Hippocampal formation (tissue), 2 donors: ENCODE measurements around the gene XRN1.
A peak's percentile ranks its signal among the peaks of the same experiment; 100 is the strongest.
"Not testable (repeated sequence)": the region's sequence is repeated elsewhere in the genome, so short reads cannot be mapped to it uniquely, and the experiment has no call there.

Experiments
- DNase-seq, 2 donors: peaks; one replicate each; lab custom pipeline; 2025; lab: John Stamatoyannopoulos, UW

XRN1 gene

GRCh38 chr3:142447852-142448823 lies at the start of gene XRN1:
Gene XRN1, minus strand, starts transcription at chr3:142448037. Its CDS starts 93 bp downstream, at chr3:142447944.
- peak; percentile 85 to 86 for DNase-seq

GRCh38 chr3:142495103-142495502 lies 47.3 kb upstream of the XRN1 start:
- no peak for DNase-seq

GRCh38 chr3:142492184-142492583 lies 44.3 kb upstream of the XRN1 start:
- no peak for DNase-seq

- DNase-seq, result no peak
Observed at GRCh38 chr3:142489572-142490323, 41.9 kb upstream of the XRN1 start.

GRCh38 chr3:142484912-142485435 lies 37.1 kb upstream of the XRN1 start:
- no peak for DNase-seq

GRCh38 chr3:142481196-142481595 lies 33.4 kb upstream of the XRN1 start:
- no peak for DNase-seq

- no peak for DNase-seq
Observed at GRCh38 chr3:142470826-142471225, 23.0 kb upstream of the XRN1 start.

- no peak for DNase-seq
Observed at GRCh38 chr3:142468456-142468855, 20.6 kb upstream of the XRN1 start.

GRCh38 chr3:142467768-142468167 lies 19.9 kb upstream of the XRN1 start:
- DNase-seq, result no peak

GRCh38 chr3:142460689-142461088 lies 12.9 kb upstream of the XRN1 start:
- DNase-seq, result no peak

GRCh38 chr3:142459929-142460328 lies 12.1 kb upstream of the XRN1 start:
- no peak for DNase-seq

- DNase-seq, result no peak
Observed at GRCh38 chr3:142459096-142459495, 11.3 kb upstream of the XRN1 start.

- no peak for DNase-seq
Observed at GRCh38 chr3:142450881-142451280, 3.0 kb upstream of the XRN1 start.

- no peak for DNase-seq
Observed at GRCh38 chr3:142450189-142450588, 2.4 kb upstream of the XRN1 start.

GRCh38 chr3:142447301-142447851 lies 461 bp downstream of the XRN1 start:
- DNase-seq, result peak; percentile 41 to 49

GRCh38 chr3:142445816-142446254 lies 2.0 kb downstream of the XRN1 start:
- no peak for DNase-seq

- DNase-seq, result no peak
Observed at GRCh38 chr3:142444343-142444742, 3.5 kb downstream of the XRN1 start.

- not testable (repeated sequence) for DNase-seq
Observed at GRCh38 chr3:142443060-142443459, 4.8 kb downstream of the XRN1 start.

- DNase-seq, result not testable (repeated sequence)
Observed at GRCh38 chr3:142439499-142440220, 8.2 kb downstream of the XRN1 start.

GRCh38 chr3:142438096-142438495 lies 9.7 kb downstream of the XRN1 start:
- DNase-seq, result not testable (repeated sequence)

- DNase-seq, result no peak
Observed at GRCh38 chr3:142436951-142437585, 10.8 kb downstream of the XRN1 start.
